SK-N-SH (cell line): ENCODE data around the gene UCHL5. TPM values are rescaled to one million over a fixed set of nuclear protein-coding genes. Genes with fewer than 3 reads are reported as not detected.

Source experiments
- CTCF ChIA-PET: fragments of 300-600, 350-600 bp; formaldehyde crosslinking; extraction: SDS; loops from one replicate; lab custom pipeline; 2021; lab: Yijun Ruan, JAX
- POLR2A ChIA-PET: fragments of 350-600 bp; sonication (Branson Sonifier 250); formaldehyde crosslinking; extraction: SDS; loops from one replicate; lab custom pipeline; 2020; ENCODE audit warnings: antibody characterized with exemption, inconsistent platforms; lab: Yijun Ruan, JAX
- DNase-seq: peaks from one replicate; pipeline ENCODE4 v3.0.0; 2012
- H2AFZ ChIP-seq: fragments of 200-600 bp; sonication (generic); 2 replicates; pipeline ENCODE4 v1.8.1; 2016; ENCODE audit warnings: antibody characterized with exemption, mild to moderate bottlenecking, low read depth
- H3F3A ChIP-seq: fragments of 200-600 bp; sonication (generic); replicated peaks from 2 replicates; pipeline ENCODE3; 2016; ENCODE audit warnings: antibody characterized with exemption, mild to moderate bottlenecking; ENCODE audit not compliant: insufficient read depth
- H3K27ac ChIP-seq, 2 experiments: fragments of 200-500 bp in 1 of 2; fragments of 200-600 bp in 1 of 2; sonication (Bioruptor generic) in 1 of 2; sonication (generic), shearing (Covaris generic) in 1 of 2; 2 replicates each; pipeline versions ENCODE4 v1.5.1 to v1.6.1; 2014 to 2016; ENCODE audit warnings: low read depth in 2 of 2, inconsistent platforms in 1 of 2, low read length in 1 of 2, mild to moderate bottlenecking in 1 of 2, mixed read lengths in 1 of 2
- H3K27me3 ChIP-seq: fragments of 200-600 bp; sonication (generic), shearing (Covaris generic); 2 replicates; pipeline ENCODE4 v1.6.1; 2016; ENCODE audit warnings: mixed run types; ENCODE audit not compliant: insufficient read depth
- H3K36me3 ChIP-seq, 2 experiments: fragments of 200-500 bp in 1 of 2; fragments of 200-600 bp in 1 of 2; sonication (Bioruptor generic) in 1 of 2; sonication (generic) in 1 of 2; replicated peaks in 1 of 2; 2 replicates each; pipeline versions ENCODE3 to v1.5.1; 2014 to 2016; ENCODE audit warnings: low read length in 1 of 2, mild to moderate bottlenecking in 1 of 2; ENCODE audit not compliant: insufficient read depth in 2 of 2, control insufficient read depth in 1 of 2
- H3K4me1 ChIP-seq, 2 experiments: fragments of 200-500 bp in 1 of 2; fragments of 200-600 bp in 1 of 2; sonication (Bioruptor generic) in 1 of 2; sonication (generic), shearing (Covaris generic) in 1 of 2; 2 replicates each; pipeline versions ENCODE4 v1.5.1 to v1.6.1; 2014 to 2016; ENCODE audit warnings: low read depth in 1 of 2, low read length in 1 of 2, mixed run types in 1 of 2; ENCODE audit not compliant: insufficient read depth in 2 of 2, control insufficient read depth in 1 of 2
- H3K4me2 ChIP-seq: fragments of 200-600 bp; sonication (generic), shearing (Covaris generic); 2 replicates; pipeline ENCODE4 v1.6.1; 2017; ENCODE audit warnings: mixed run types
- H3K4me3 ChIP-seq, 2 experiments: fragments of 200-500 bp in 1 of 2; fragments of 200-600 bp in 1 of 2; sonication (Bioruptor generic) in 1 of 2; sonication (generic), shearing (Covaris generic) in 1 of 2; 2 replicates each; pipeline versions ENCODE4 v1.5.1 to v1.8.1; 2014 to 2016; ENCODE audit warnings: low read depth in 2 of 2, inconsistent platforms in 1 of 2, low read length in 1 of 2, mild to moderate bottlenecking in 1 of 2, mixed read lengths in 1 of 2, moderate library complexity in 1 of 2
- H3K79me2 ChIP-seq: fragments of 200-600 bp; sonication (generic); 2 replicates; pipeline ENCODE4 v1.8.1; 2017; ENCODE audit warnings: mild to moderate bottlenecking; ENCODE audit not compliant: insufficient read depth
- H3K9ac ChIP-seq: fragments of 200-600 bp; sonication (generic); 2 replicates; pipeline ENCODE4 v1.6.1; 2017; ENCODE audit warnings: mixed run types
- H3K9me2 ChIP-seq: fragments of 200-600 bp; sonication (generic); 2 replicates; pipeline ENCODE4 v1.6.1; 2017; ENCODE audit warnings: mixed run types
- H3K9me3 ChIP-seq: fragments of 200-600 bp; sonication (generic); 2 replicates; pipeline ENCODE4 v1.6.1; 2017; ENCODE audit warnings: mixed run types, mild to moderate bottlenecking, moderate library complexity
- H4K20me1 ChIP-seq: fragments of 200-600 bp; sonication (generic); 2 replicates; pipeline ENCODE4 v1.6.1; 2017; ENCODE audit warnings: mild to moderate bottlenecking, mixed run types; ENCODE audit not compliant: insufficient read depth
- CHD2 ChIP-seq: fragments of 150-350 bp; IDR thresholded peaks from 2 replicates; pipeline ENCODE4 v1.6.1; 2018; ENCODE audit warnings: low read length; ENCODE audit not compliant: partially characterized antibody
- EZH2phosphoT487 ChIP-seq: fragments of 200-600 bp; sonication (generic); IDR thresholded peaks from 2 replicates; pipeline ENCODE4 v1.6.1; 2017; ENCODE audit warnings: low read depth, mixed run types, mild to moderate bottlenecking, antibody characterized with exemption, moderate library complexity, borderline replicate concordance
- FOXM1 ChIP-seq: IDR thresholded peaks from 2 replicates; pipeline ENCODE4 v1.4.0; 2012; ENCODE audit warnings: low read depth, mild to moderate bottlenecking
- MEF2A ChIP-seq: IDR thresholded peaks from 2 replicates; pipeline ENCODE4 v1.4.0; 2012; ENCODE audit warnings: low read depth, borderline replicate concordance
- NFIC ChIP-seq: IDR thresholded peaks from 2 replicates; pipeline ENCODE4 v1.4.0; 2012; ENCODE audit warnings: borderline replicate concordance
- NRF1 ChIP-seq: IDR thresholded peaks from 2 replicates; pipeline ENCODE4 v1.6.1; 2012; ENCODE audit warnings: low read depth, mild to moderate bottlenecking, low read length
- RFX5 ChIP-seq: IDR thresholded peaks from 2 replicates; pipeline ENCODE4 v1.6.1; 2012; ENCODE audit warnings: mild to moderate bottlenecking, improper control_type of control experiment, low read length
- RXRA ChIP-seq: IDR thresholded peaks from 2 replicates; pipeline ENCODE4 v1.4.0; 2012; ENCODE audit warnings: low read depth, mild to moderate bottlenecking, borderline replicate concordance
- SMC3 ChIP-seq: IDR thresholded peaks from 2 replicates; pipeline ENCODE4 v1.6.1; 2012; ENCODE audit warnings: low read depth, low read length, improper control_type of control experiment
- WGBS: methylation state at CpG from one replicate; pipeline ENCODE4 v1.1.6; 2017; ENCODE audit warnings: low lambda C conversion rate; 5-methylcytosine and 5-hydroxymethylcytosine counted together
- polyA plus RNA-seq, 3 experiments: library from polyadenylated mRNA; depleted of rRNA; stranded (reverse); fragments of >200 nt; gene quantifications; 2 replicates each; pipeline ENCODE4 v1.2.3, GENCODE V29; 2012
- TF ChIP-seq, protein P1 (sequence below): fragments of 150-350 bp; IDR thresholded peaks from 2 replicates; pipeline ENCODE4 v1.6.1; 2016; ENCODE audit warnings: mild to moderate bottlenecking, low read depth, low read length
- TF ChIP-seq, protein P2 (sequence below): IDR thresholded peaks from 2 replicates; pipeline ENCODE4 v1.6.1; 2012; ENCODE audit warnings: mild to moderate bottlenecking, low read depth, low read length, moderate library complexity
- TF ChIP-seq, protein P3 (sequence below): IDR thresholded peaks from 2 replicates; pipeline ENCODE4 v1.4.0; 2012; ENCODE audit warnings: low read depth, borderline replicate concordance
- TF ChIP-seq, protein P4 (sequence below): IDR thresholded peaks from 2 replicates; pipeline ENCODE4; 2012
- TF ChIP-seq, protein P5 (sequence below): fragments of 200-600 bp; sonication (generic); IDR thresholded peaks from 2 replicates; pipeline ENCODE4 v1.6.1; 2017; ENCODE audit warnings: antibody characterized with exemption, mild to moderate bottlenecking, moderate library complexity
- TF ChIP-seq, protein P6 (sequence below): IDR thresholded peaks from 2 replicates; pipeline ENCODE4 v1.4.0; 2012; ENCODE audit warnings: low read depth

UCHL5 gene
- polyA plus RNA-seq, 1 of the 3 experiments (the other 2 are of a cell fraction) = 14.9 TPM

DNA sequence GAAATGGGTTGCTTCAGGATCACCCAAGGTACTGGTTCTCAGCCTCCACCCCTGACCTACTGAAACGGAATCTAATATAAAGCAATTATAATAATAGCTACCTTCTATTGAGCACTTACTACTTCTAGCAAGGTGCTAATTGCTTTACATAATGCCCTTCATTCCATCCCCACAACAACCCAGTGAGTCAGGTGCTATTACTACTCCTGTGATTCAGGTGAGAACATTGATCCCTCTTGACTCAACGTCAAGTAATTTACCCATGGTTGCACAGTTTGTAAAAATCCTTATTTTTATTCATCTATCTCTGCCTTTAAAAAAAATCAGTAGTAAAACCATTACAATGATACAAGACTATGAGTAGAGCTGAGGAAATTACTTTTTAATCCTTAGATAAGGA lies 85.2 kb downstream of the UCHL5 start:
- Histone ChIP-seq H3K36me3 (no peaks in the 10 kb centered on the region), H3K4me3 (no peak overlapping the region), H3K27ac (no peak overlapping the region), H3F3A (no peaks in the 10 kb centered on the region), H3K9me3 (no peaks in the 10 kb centered on the region), H3K4me1 (no peaks in the 10 kb centered on the region; a peak in 2 of 4 replicates), H3K27me3 (no peaks in the 10 kb centered on the region), H3K4me2 (no peak overlapping the region), H4K20me1 (no peaks in the 10 kb centered on the region), H3K9ac (no peak overlapping the region), H2AFZ (no peak overlapping the region), H3K79me2 (no peaks in the 10 kb centered on the region), H3K9me2 (no peaks in the 10 kb centered on the region)
- ChIA-PET CTCF (interaction anchor here (0.9 kb wide), 1 partner anchor 24 kb away, joined by 3 read pairs; no protein-coding TSS in a partner anchor), POLR2A (no interaction called here)
- DNase-seq = no peak
- 92% methylated on average over 2 of the region's 2 CpGs for WGBS
- TF ChIP-seq FOXM1 (no peak), RXRA (no peak), CHD2 (no peak), SMC3 (no peak), NFIC (no peak)
- TF ChIP-seq, protein P1, sequence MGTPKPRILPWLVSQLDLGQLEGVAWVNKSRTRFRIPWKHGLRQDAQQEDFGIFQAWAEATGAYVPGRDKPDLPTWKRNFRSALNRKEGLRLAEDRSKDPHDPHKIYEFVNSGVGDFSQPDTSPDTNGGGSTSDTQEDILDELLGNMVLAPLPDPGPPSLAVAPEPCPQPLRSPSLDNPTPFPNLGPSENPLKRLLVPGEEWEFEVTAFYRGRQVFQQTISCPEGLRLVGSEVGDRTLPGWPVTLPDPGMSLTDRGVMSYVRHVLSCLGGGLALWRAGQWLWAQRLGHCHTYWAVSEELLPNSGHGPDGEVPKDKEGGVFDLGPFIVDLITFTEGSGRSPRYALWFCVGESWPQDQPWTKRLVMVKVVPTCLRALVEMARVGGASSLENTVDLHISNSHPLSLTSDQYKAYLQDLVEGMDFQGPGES = no peak
- TF ChIP-seq, protein P2, sequence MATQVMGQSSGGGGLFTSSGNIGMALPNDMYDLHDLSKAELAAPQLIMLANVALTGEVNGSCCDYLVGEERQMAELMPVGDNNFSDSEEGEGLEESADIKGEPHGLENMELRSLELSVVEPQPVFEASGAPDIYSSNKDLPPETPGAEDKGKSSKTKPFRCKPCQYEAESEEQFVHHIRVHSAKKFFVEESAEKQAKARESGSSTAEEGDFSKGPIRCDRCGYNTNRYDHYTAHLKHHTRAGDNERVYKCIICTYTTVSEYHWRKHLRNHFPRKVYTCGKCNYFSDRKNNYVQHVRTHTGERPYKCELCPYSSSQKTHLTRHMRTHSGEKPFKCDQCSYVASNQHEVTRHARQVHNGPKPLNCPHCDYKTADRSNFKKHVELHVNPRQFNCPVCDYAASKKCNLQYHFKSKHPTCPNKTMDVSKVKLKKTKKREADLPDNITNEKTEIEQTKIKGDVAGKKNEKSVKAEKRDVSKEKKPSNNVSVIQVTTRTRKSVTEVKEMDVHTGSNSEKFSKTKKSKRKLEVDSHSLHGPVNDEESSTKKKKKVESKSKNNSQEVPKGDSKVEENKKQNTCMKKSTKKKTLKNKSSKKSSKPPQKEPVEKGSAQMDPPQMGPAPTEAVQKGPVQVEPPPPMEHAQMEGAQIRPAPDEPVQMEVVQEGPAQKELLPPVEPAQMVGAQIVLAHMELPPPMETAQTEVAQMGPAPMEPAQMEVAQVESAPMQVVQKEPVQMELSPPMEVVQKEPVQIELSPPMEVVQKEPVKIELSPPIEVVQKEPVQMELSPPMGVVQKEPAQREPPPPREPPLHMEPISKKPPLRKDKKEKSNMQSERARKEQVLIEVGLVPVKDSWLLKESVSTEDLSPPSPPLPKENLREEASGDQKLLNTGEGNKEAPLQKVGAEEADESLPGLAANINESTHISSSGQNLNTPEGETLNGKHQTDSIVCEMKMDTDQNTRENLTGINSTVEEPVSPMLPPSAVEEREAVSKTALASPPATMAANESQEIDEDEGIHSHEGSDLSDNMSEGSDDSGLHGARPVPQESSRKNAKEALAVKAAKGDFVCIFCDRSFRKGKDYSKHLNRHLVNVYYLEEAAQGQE = no peak
- TF ChIP-seq, protein P3, sequence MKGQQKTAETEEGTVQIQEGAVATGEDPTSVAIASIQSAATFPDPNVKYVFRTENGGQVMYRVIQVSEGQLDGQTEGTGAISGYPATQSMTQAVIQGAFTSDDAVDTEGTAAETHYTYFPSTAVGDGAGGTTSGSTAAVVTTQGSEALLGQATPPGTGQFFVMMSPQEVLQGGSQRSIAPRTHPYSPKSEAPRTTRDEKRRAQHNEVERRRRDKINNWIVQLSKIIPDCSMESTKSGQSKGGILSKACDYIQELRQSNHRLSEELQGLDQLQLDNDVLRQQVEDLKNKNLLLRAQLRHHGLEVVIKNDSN = no peak

DNA sequence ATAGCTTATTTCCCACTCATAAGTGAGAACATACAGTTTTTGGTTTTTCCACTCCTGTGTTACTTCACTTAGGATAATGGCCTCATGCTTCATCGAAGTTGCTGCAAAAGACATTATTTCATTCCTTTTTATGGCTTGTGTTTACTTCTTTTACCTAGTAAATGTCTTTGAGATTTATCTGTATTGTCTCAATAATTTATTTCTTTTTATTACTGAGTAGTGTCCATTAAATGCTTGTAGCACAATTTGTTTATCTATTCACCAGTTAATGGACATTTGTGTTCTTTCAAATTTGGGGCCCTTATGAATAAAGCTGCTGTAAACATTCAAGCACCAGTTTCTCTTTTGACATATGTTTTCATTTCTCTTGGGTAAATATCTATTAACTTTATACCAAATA lies 86.0 kb downstream of the UCHL5 start:
- Histone ChIP-seq H3K36me3 (no peaks in the 10 kb centered on the region), H3K27ac (no peak overlapping the region), H4K20me1 (no peaks in the 10 kb centered on the region), H3K4me1 (no peaks in the 10 kb centered on the region; a peak in 2 of 4 replicates), H3K4me3 (no peak overlapping the region), H3K9me2 (no peaks in the 10 kb centered on the region), H3K79me2 (no peaks in the 10 kb centered on the region), H3F3A (no peaks in the 10 kb centered on the region), H3K9me3 (no peaks in the 10 kb centered on the region), H3K9ac (no peak overlapping the region), H3K4me2 (no peak overlapping the region), H3K27me3 (no peaks in the 10 kb centered on the region), H2AFZ (no peak overlapping the region)
- 29% methylated on average over 1 of the region's 1 CpG for WGBS
- POLR2A ChIA-PET = no interaction called here
- DNase-seq = no peak
- CTCF ChIA-PET = no interaction called here
- TF ChIP-seq RFX5 = no peak
- no peak for TF ChIP-seq NRF1
- TF ChIP-seq, protein P2 = no peak
- no peak for TF ChIP-seq MEF2A
- TF ChIP-seq, protein P4, sequence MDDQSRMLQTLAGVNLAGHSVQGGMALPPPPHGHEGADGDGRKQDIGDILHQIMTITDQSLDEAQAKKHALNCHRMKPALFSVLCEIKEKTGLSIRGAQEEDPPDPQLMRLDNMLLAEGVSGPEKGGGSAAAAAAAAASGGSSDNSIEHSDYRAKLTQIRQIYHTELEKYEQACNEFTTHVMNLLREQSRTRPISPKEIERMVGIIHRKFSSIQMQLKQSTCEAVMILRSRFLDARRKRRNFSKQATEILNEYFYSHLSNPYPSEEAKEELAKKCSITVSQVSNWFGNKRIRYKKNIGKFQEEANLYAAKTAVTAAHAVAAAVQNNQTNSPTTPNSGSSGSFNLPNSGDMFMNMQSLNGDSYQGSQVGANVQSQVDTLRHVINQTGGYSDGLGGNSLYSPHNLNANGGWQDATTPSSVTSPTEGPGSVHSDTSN = no peak
- TF ChIP-seq, protein P5, sequence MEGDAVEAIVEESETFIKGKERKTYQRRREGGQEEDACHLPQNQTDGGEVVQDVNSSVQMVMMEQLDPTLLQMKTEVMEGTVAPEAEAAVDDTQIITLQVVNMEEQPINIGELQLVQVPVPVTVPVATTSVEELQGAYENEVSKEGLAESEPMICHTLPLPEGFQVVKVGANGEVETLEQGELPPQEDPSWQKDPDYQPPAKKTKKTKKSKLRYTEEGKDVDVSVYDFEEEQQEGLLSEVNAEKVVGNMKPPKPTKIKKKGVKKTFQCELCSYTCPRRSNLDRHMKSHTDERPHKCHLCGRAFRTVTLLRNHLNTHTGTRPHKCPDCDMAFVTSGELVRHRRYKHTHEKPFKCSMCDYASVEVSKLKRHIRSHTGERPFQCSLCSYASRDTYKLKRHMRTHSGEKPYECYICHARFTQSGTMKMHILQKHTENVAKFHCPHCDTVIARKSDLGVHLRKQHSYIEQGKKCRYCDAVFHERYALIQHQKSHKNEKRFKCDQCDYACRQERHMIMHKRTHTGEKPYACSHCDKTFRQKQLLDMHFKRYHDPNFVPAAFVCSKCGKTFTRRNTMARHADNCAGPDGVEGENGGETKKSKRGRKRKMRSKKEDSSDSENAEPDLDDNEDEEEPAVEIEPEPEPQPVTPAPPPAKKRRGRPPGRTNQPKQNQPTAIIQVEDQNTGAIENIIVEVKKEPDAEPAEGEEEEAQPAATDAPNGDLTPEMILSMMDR = no peak
- TF ChIP-seq, protein P6, sequence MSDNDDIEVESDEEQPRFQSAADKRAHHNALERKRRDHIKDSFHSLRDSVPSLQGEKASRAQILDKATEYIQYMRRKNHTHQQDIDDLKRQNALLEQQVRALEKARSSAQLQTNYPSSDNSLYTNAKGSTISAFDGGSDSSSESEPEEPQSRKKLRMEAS = no peak
- TF ChIP-seq EZH2phosphoT487 = no peak
